Gastrocnemius medialis (tissue), 4 donors: ENCODE results near the gene TMCO6. TPM values are rescaled to one million over a fixed set of nuclear protein-coding genes. Genes with fewer than 3 reads are reported as not detected.

Experiments used
- ATAC-seq, 2 donors: fragments of 150-250 bp; one replicate each; pipeline ENCODE4 v1.9.1; 2016
- DNase-seq, 2 donors: peaks; one replicate each; pipeline ENCODE4 v3.0.0-alpha.2; 2019
- H3K27ac ChIP-seq, 4 donors: fragments of 200-600 bp; sonication (generic); 1 replicate in 1 of 4; 2 replicates in 3 of 4; pipeline ENCODE4 v1.5.1; 2016 to 2018; ENCODE audit warnings: mild to moderate bottlenecking in 2 of 4, moderate library complexity in 1 of 4
- H3K27me3 ChIP-seq, 3 donors: fragments of 200-600 bp; sonication (generic) in 2 of 3; 1 replicate in 1 of 3; 2 replicates in 2 of 3; pipeline versions ENCODE4 v1.5.1 to v1.6.0; 2016 to 2019; ENCODE audit warnings: mild to moderate bottlenecking in 1 of 3, moderate library complexity in 1 of 3
- H3K36me3 ChIP-seq, 2 donors: fragments of 200-600 bp; sonication (generic) in 1 of 2; one replicate each; pipeline ENCODE4 v1.5.1; 2017 to 2018
- H3K4me1 ChIP-seq, 2 donors: fragments of 200-600 bp; sonication (generic) in 1 of 2; one replicate each; pipeline ENCODE4 v1.5.1; 2016 to 2017; ENCODE audit warnings: mild to moderate bottlenecking in 2 of 2
- H3K4me3 ChIP-seq, 4 donors: fragments of 200-600 bp; sonication (generic) in 3 of 4; 1 replicate in 1 of 4; 2 replicates in 3 of 4; pipeline ENCODE4 v1.5.1; 2016 to 2019; ENCODE audit warnings: mild to moderate bottlenecking in 2 of 4
- H3K9me3 ChIP-seq, 3 donors: fragments of 200-600 bp; sonication (generic) in 2 of 3; 1 replicate in 1 of 3; 2 replicates in 2 of 3; pipeline ENCODE4 v1.5.1; 2016 to 2019
- POLR2A ChIP-seq, 2 donors: fragments of 450-650 bp; IDR thresholded peaks; one replicate each; pipeline ENCODE4 v1.6.1; 2017; ENCODE audit warnings: antibody characterized with exemption in 2 of 2, mild to moderate bottlenecking in 2 of 2, moderate library complexity in 2 of 2
- in situ Hi-C, 4 donors: fragments of 200-750 bp; cut with MboI; loops; one replicate each; pipeline versions ENCODE4 v1.15.0 to v1.8.0; 2017; ENCODE audit warnings: low sequenced_read_pairs in 4 of 4
- intact Hi-C: fragments of 100-400 bp; cut with DNase I; formaldehyde crosslinking; loops from one replicate; pipeline ENCODE4 v1.15.1; 2023; ENCODE audit warnings: low total_unique reads
- microRNA-seq, 2 donors: library from miRNA; unstranded; fragments of <30 nt; microRNA quantifications; one replicate each; pipeline ENCODE4, GENCODE V29; 2016; ENCODE audit warnings: borderline replicate concordance in 2 of 2
- total RNA-seq, 4 donors: library from RNA; depleted of rRNA; stranded (reverse); fragments of >200 nt; gene quantifications; one replicate each; pipeline versions ENCODE4 v1.1.0 to v1.2.3, GENCODE V29; 2016
- TF ChIP-seq, protein P1 (sequence below), 5 experiments: fragments of 450-650 bp in 3 of 5; fragments of 200-600 bp in 2 of 5; sonication (generic) in 2 of 5; IDR thresholded peaks in 4 of 5; conservative IDR thresholded peaks in 1 of 5; 1 replicate in 4 of 5; 2 replicates in 1 of 5; pipeline ENCODE4 v1.5.1; 2016 to 2019; ENCODE audit warnings: antibody characterized with exemption in 5 of 5, mild to moderate bottlenecking in 3 of 5, moderate library complexity in 3 of 5

The TMCO6 gene
- total RNA-seq, 4 donors from 2014 or later: 5.1 to 15.4 (median 9.5) TPM

DNA sequence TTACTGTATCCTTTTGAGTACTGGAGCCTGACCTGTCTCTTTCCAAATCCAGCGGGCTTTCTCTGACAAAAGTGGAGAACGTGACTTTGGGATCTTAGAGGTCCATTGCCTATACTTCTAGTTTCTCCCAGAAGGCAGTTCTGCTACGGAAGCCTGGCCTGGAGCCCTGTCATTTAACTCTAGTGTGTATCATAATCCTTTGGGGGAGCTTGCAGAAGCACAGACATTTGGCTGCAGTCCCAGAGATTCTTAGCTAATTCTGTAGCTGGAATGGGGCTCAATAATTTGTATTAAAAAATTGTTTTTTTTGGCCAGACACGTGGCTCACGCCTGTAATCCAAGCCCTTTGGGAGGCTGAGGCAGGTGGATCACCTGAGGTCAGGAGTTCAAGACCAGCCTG, 55.0 kb downstream of the TMCO6 start:
- intact Hi-C loops (loop anchor here (5.0 kb wide), 1 partner anchor 47 kb away; the partner anchor contains the start of genes IK and NDUFA2), in situ Hi-C loops (no loop called here)
- no peak for ATAC-seq
- peaks cover 5 to 63% of the 10 kb centered on the region in 2 donors for H3K36me3 ChIP-seq
- H3K4me1 ChIP-seq: peaks cover 18 to 32% of the 10 kb centered on the region in 2 donors
- DNase-seq: no peak
- no peaks in the 10 kb centered on the region for H3K27me3 ChIP-seq
- TF ChIP-seq, protein P1, sequence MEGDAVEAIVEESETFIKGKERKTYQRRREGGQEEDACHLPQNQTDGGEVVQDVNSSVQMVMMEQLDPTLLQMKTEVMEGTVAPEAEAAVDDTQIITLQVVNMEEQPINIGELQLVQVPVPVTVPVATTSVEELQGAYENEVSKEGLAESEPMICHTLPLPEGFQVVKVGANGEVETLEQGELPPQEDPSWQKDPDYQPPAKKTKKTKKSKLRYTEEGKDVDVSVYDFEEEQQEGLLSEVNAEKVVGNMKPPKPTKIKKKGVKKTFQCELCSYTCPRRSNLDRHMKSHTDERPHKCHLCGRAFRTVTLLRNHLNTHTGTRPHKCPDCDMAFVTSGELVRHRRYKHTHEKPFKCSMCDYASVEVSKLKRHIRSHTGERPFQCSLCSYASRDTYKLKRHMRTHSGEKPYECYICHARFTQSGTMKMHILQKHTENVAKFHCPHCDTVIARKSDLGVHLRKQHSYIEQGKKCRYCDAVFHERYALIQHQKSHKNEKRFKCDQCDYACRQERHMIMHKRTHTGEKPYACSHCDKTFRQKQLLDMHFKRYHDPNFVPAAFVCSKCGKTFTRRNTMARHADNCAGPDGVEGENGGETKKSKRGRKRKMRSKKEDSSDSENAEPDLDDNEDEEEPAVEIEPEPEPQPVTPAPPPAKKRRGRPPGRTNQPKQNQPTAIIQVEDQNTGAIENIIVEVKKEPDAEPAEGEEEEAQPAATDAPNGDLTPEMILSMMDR (IDR thresholded peaks at IDR 0.05 in 4 of 5, conservative IDR thresholded peaks at IDR 0.05 in 1 of 5): no peak
- no peak for TF ChIP-seq POLR2A (IDR thresholded peaks at IDR 0.05)
- H3K4me3 ChIP-seq: no peak overlapping the region
- H3K9me3 ChIP-seq: no peaks in the 10 kb centered on the region
- no peak overlapping the region for H3K27ac ChIP-seq

Small RNA genes lying within 50 kb of the gene (microRNA-seq; reads per million reads assigned to microRNA genes)
- 0 to 1.2 reads per million in 2 donors for gene MIR3655

Other genes with a start within 250 kb of the TMCO6 start
- 10 to 100 TPM; 51.3 to 93.6 (median 72.7) TPM for gene ANKHD1, start 237.6 kb upstream of the TMCO6 start, total RNA-seq
- 100 to 1,000 TPM in 1 of 4 donors, 10 to 100 TPM in 3; 38.6 to 118 (median 51.8) TPM for gene EIF4EBP3, start 91.8 kb upstream of the TMCO6 start, total RNA-seq
- gene SRA1, start 82.0 kb upstream of the TMCO6 start, total RNA-seq: 10 to 100 TPM; 34.1 to 67.3 (median 40.6) TPM
- 10 to 100 TPM in 2 of 4 donors, 1 to 10 TPM in 2; 4.1 to 12.5 (median 9.0) TPM for gene APBB3, start 74.9 kb upstream of the TMCO6 start, total RNA-seq
- gene SLC35A4, start 74.6 kb upstream of the TMCO6 start, total RNA-seq: 100 to 1,000 TPM in 2 of 4 donors, 10 to 100 TPM in 2; 71.7 to 152 (median 114) TPM
- gene CD14, start 6.3 kb upstream of the TMCO6 start, total RNA-seq: 10 to 100 TPM; 12.2 to 22.9 (median 16.1) TPM
- 100 to 1,000 TPM in 2 of 4 donors, 10 to 100 TPM in 2; 86.9 to 121 (median 102) TPM for gene NDUFA2, start 8.2 kb downstream of the TMCO6 start, total RNA-seq
- 100 to 1,000 TPM in 3 of 4 donors, 10 to 100 TPM in 1; 94.5 to 169 (median 143) TPM for gene IK, start 8.4 kb downstream of the TMCO6 start, total RNA-seq
- 10 to 100 TPM; 10.9 to 18.7 (median 15.1) TPM for gene WDR55, start 25.5 kb downstream of the TMCO6 start, total RNA-seq
- 1 to 10 TPM in 2 of 4 donors, under 1 TPM in 1, not detected in 1; 0.20 to 5.0 (median 1.8) TPM for gene DND1, start 34.1 kb downstream of the TMCO6 start, total RNA-seq
- 10 to 100 TPM; 38.2 to 72.9 (median 59.4) TPM for gene HARS1, start 51.9 kb downstream of the TMCO6 start, total RNA-seq
- gene HARS2, start 52.0 kb downstream of the TMCO6 start, total RNA-seq: 10 to 100 TPM; 25.2 to 36.0 (median 27.0) TPM
- 10 to 100 TPM; 44.2 to 56.5 (median 51.9) TPM for gene ZMAT2, start 61.0 kb downstream of the TMCO6 start, total RNA-seq
- not detected for gene PCDHA1, start 146.7 kb downstream of the TMCO6 start, total RNA-seq
- under 1 TPM in 1 of 4 donors, not detected in 3; 0.12 TPM for gene PCDHA2, start 155.4 kb downstream of the TMCO6 start, total RNA-seq
- gene PCDHA3, start 161.6 kb downstream of the TMCO6 start, total RNA-seq: under 1 TPM in 2 of 4 donors, not detected in 2; 0.07 to 0.20 TPM
- gene PCDHA4, start 167.6 kb downstream of the TMCO6 start, total RNA-seq: under 1 TPM in 2 of 4 donors, not detected in 2; 0.20 to 0.23 TPM
- not detected for gene PCDHA5, start 182.2 kb downstream of the TMCO6 start, total RNA-seq
- under 1 TPM in 2 of 4 donors, not detected in 2; 0.10 to 0.19 TPM for gene PCDHA6, start 188.5 kb downstream of the TMCO6 start, total RNA-seq
- under 1 TPM in 2 of 4 donors, not detected in 2; 0.15 to 0.24 TPM for gene PCDHA7, start 194.8 kb downstream of the TMCO6 start, total RNA-seq
- under 1 TPM in 1 of 4 donors, not detected in 3; 0.18 TPM for gene PCDHA8, start 201.7 kb downstream of the TMCO6 start, total RNA-seq
- gene PCDHA9, start 208.9 kb downstream of the TMCO6 start, total RNA-seq: under 1 TPM in 2 of 4 donors, not detected in 2; 0.07 TPM
- under 1 TPM in 3 of 4 donors, not detected in 1; 0.05 to 0.15 (median 0.07) TPM for gene PCDHA10, start 216.4 kb downstream of the TMCO6 start, total RNA-seq
- not detected for gene PCDHA11, start 229.5 kb downstream of the TMCO6 start, total RNA-seq
- under 1 TPM in 1 of 4 donors, not detected in 3; 0.05 TPM for gene PCDHA12, start 235.9 kb downstream of the TMCO6 start, total RNA-seq
- gene PCDHA13, start 242.7 kb downstream of the TMCO6 start, total RNA-seq: not detected